GM19351 (cell line): ENCODE measurements around the gene CHRNE.
"Not testable (repeated sequence)": the region's sequence is repeated elsewhere in the genome, so short reads cannot be mapped to it uniquely, and the experiment has no call there.

Experiments used
- ATAC-seq: cut with Tn5 transposase; IDR thresholded peaks from one replicate; pipeline ENCODE4 v1.9.1; 2021; ENCODE audit warnings: mild to moderate bottlenecking, moderate library complexity; ENCODE audit not compliant: unreplicated experiment

The CHRNE gene

DNA sequence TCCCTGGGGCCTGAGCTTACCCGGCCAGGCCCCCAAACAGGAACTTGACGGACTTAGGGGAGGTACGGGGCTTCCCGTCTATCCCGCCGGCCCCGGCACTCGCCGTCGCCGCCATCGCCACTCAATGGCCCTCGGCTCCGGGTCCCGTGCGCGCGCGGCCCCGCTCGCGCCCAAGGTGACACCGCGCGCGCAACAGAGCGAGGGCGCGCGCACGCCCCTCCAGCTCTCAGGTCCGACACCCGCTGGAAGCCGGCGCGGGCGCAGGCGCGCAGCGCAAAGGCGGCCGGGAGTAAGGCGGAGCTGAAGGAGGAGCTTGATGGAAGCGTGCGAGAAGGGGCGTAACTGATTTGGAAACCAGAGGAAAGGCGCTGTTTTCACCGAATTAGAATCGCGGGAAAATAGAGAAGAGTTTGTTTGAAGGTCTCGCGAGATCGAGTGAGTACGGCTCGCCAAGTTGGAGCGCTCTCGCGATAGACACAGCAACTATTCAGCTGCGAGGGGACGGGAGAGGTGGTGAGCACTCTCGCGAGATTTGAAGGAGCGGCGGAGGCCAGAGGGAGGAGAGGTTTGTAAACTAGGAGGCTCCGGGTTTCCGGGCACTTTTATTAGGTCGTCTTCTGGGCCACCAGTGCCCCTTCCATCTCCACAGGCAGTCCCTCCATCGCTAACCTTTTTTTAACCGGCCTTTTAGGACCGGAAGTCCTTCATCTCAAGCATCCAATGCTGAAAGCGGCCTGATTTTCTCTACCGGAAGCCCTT is 37.1 kb upstream of the CHRNE start, which contains the start of the genes RNF167 and SLC25A11:
Gene RNF167 (plus strand): TSS at position 473 of the 759 bp plus-strand sequence. CDS start 642 bp downstream, outside the sequence.
Gene SLC25A11 (minus strand): TSS at position 251 of the 759 bp plus-strand sequence. CDS start 136 bp downstream, at position 115.
- ATAC-seq: peak; percentile 79

DNA sequence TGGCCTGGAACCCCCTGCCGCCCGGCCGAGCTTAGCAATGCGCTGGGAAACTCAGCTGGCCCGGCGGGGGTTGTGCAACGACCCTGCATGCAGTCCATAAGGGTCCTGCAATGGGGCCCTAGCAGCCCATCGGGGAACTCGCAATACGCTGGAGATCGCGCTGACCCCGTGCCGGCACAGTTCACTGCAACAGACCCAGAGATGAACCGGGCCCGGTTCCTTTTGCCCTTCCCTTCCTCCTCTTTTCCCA is 36.6 kb upstream of the CHRNE start:
- ATAC-seq: peak; percentile 2

DNA sequence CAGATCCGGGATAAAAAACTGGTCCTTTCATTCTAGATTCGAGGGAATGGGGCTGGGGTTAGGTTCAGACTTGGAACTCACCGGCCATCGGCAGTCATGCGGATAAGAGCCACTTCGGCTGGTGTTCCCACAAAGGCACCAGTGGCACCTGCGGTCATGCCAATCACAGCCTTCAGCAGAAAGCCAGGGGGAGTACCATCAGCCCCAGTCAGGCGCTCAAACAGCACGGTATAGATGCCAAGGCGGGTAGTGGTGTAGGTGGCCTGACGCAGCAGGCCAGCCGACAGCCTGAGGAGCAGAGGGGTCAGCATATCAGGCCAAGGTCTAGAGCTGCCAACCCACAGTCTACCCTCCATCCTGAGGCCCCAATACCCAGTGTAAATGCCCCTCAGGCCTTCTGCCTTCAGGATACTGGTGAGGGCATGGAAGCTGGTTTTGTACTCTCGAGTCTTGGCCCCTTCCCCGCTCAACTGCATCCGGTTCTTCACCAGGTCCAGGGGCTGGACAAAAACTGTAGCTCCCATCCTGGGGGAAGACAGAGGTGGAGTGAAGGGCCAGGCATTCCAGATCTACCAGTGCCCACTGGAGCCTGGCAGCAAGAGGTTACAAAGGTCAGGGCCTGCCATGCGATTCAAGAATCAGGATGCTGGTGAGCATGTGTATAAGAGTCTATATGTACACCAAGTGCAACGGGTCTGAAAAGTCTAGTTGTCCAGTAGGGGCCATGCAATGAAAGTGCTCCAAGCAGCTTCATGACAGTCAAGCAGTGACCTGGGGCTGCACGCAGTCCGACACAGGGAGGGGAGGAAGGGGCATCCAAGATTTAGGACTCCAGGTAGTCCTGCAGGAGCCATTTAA is 36.0 kb upstream of the CHRNE start:
- ATAC-seq: no peak

DNA sequence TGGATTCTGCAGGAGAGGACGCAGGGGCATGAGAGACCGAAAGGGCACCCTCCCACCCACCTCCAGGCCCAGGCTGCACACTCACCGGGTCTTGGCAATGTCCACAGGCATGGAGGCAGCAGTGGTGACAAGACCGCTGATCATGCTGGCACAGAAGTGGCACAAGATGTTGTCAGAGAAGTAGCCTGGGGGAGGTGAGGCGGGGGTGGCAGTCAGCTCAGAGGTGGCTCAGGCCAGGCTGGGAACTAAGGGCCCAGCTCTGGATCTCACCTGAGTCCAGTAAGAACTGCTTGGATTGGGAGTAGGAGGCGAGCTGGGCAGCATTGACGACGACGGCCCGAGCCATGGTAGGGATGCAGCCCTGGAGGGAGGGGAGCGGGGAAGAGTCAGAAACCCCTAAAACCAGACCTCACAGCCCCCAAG is 35.2 kb upstream of the CHRNE start:
- no peak for ATAC-seq

DNA sequence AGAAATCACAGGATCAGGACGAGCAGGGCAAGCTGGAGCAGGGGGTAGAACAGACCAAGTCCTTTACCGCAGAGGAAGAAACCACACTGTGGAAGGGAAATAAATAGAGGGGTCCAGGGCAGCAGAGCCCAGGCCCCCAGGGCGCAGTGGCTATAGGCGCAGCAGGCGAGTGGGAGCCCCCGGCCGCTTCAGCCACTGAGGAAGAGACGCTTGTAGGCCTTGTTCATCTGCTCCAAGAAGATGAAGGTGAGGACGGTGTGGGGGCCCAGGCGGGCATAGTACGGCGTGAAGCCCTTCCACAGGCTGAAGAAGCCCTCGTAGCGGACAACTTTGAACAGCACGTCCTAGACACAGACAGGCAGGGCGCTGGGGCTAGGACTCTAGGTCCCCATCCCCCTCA is 34.7 kb upstream of the CHRNE start:
- ATAC-seq: no peak

DNA sequence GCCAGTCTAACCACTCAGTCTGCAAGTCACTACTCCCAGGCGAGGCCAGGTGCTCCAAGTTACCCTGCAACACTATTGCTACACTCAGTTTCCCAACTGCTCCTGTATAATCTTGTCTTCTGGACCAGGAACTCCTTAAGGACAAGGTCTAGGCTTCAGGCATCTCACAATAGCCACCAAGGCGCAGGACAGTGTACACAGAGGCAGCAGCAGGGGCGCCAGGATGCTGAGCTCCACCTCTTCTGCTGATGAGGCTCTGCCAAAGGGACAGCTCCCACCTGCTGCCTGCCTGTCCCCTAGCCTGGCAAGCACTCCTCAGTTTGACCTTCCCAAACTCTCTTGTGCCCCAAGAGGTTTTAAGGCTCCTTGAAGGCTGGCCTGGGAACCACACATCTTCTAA is 33.5 kb upstream of the CHRNE start:
- ATAC-seq: no peak

DNA sequence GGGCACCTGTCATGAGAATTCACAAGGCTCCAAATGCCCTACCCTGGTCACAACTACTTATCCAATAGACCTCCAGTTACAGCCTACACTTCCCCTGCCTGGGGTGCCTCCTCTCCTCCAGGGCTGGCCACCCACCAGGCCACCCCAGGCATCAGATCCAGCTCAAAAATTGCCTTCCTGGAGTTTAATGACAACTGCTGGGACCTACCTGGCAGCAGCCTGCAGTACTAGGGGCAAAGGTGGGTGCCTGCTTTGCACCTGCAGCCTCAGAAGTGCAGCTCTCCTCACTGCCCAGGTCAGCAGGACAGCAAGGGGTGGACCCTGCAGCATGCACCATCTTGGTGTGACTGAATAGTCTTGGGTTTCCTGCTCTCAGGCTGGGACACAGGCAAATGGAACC is 32.8 kb upstream of the CHRNE start:
- no peak for ATAC-seq

DNA sequence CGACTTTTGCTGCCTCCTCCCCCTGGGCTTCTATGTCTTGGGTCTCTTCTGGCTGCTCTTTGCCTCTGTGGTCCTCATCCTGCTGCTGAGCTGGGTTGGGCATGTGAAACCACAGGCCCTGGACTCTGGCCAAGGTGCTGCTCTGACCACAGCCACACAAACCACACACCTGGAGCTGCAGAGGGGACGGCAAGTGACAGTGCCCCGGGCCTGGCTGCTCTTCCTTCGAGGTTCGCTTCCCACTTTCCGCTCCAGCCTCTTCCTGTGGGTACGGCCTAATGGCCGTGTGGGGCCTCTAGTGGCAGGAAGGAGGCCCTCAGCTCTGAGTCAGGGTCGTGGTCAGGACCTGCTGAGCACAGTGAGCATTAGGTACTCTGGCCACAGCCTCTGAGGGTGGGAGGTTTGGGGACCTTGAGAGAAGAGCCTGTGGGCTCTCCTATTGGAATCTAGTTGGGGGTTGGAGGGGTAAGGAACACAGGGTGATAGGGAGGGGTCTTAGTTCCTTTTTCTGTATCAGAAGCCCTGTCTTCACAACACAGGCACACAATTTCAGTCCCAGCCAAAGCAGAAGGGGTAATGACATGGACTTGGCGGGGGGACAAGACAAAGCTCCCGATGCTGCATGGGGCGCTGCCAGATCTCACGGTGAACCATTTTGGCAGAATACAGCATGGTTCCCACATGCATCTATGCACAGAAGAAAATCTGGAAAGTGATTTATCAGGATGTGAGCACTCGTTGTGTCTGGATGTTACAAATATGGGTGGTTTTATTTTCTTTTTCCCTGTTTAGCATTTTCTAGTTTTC is 31.5 kb upstream of the CHRNE start:
- ATAC-seq: no peak

DNA sequence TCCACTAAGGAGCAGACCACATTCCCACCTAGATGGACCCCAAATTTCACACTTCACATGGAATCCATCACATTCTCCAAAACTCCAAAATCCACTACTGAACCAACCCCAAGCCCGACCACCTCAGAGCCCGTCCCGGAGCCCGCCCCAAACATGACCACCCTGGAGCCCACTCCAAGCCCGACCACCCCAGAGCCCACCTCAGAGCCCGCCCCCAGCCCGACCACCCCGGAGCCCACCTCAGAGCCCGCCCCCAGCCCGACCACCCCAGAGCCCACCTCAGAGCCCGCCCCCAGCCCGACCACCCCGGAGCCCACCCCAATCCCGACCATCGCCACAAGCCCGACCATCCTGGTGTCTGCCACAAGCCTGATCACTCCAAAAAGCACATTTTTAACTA is 30.7 kb upstream of the CHRNE start:
- no peak for ATAC-seq

GRCh38 chr17:4932756-4933155 is 29.9 kb upstream of the CHRNE start:
- ATAC-seq: no peak

- no peak for ATAC-seq
These were observed 29.1 kb upstream of the CHRNE start, which contains the start of gene GP1BA for GRCh38 chr17:4931963-4932362. TSS of gene GP1BA (plus strand) at chr17:4932277. CDS start at chr17:4932605, 328 bp downstream.

DNA sequence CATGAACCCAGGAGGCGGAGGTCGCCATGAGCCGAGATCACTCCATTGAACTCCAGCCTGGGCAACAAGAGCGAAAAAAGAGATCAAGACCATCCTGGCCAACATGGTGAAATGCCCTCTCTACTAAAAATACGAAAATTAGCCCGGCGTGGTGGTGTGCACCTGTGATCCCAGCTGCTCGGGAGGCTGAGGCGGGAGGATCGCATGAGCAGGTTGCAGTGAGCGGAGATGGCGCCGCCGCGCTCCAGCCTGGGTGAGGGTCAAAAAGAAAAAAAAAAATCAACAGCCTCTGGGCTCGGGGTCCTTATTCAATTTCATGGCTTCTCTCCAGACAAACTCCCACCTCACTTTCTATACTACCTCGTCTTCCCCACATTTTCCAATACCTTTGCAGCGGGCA is 26.0 kb upstream of the CHRNE start:
- ATAC-seq: no peak

DNA sequence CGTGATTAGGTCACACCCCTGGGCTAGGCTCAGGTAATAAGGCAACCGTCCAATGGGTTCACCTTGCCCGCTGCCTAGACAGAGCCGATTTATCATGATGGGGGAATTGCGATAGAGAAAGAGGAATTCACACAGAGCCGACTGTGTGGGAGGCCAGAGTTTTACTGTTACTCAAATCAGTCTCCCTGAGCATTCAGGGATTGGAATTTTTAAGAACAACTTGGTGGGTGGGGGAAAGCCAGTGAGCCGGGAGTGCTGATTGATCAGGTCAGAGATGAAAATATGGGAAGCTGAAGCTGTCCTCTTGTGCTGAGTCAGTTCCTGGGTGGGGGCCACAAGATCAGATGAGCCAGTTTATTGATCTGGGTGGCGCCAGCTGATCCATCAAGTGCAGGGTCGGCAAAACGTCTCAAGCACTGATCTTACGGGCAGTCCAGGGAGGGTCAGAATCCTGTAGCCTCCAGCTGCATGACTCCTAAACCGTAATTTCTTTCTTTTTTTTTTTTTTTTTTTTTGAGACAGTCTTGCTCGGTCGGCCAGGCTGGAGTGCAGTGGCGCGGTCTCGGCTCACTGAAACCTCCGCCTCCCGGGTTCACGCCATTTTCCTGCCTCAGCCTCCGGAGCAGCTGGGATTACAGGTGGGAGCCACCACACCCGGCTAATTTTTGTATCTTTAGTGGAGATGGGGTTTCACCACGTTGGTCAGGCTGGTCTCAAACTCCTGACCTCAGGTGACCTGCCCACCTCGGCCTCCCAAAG is 23.9 kb upstream of the CHRNE start:
- ATAC-seq: not testable (repeated sequence)

DNA sequence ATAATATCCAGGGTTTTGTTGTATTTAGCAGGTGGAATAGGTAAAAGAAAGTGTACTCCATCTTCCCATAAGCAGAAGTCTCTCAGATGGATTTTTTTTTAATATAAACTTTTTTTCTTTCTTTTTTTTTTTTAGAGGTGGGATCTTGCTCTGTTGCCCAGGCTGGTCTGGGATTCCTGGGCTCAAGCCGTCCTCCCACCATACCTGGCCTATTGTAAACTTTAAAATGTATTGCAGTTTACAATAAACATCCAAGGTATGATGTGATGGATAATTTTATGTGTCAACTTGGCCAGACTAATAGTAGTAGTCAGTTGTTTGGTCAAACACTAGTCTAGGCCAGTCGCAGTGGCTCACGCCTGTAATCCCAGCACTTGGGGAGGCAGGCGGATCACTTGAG is 18.4 kb upstream of the CHRNE start:
- no peak for ATAC-seq

DNA sequence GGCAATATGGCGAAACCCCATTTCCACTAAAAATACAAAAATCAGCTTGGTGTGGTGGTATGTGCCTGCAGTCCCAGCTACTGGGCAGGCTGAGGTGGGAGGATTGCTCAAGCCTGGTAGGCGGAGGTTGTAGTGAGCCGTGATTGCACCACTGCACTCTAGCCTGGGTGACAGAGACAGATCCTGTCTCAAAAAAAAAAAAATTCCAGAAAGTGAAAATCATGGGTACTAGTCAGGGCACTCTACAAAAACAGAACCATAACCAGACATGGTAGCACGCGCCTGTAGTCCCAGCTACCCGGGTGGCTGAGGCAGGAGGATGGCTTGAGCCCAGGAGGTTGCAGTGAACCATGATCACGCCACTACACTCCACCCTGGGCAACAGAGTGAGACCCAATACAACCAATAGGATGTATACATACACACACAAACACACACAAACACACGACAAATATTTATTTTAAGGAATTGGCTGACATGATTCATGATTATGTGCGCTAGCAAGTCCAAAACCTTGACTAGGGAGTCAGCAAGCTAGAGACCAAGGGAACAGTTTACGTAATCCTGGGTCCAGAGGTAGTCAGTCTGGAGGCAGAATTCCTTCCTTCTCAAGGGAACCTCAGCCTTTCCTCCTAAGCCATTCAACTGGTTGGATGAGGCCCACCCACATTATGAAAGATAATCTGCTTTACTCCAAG is 17.6 kb upstream of the CHRNE start:
- no peak for ATAC-seq

DNA sequence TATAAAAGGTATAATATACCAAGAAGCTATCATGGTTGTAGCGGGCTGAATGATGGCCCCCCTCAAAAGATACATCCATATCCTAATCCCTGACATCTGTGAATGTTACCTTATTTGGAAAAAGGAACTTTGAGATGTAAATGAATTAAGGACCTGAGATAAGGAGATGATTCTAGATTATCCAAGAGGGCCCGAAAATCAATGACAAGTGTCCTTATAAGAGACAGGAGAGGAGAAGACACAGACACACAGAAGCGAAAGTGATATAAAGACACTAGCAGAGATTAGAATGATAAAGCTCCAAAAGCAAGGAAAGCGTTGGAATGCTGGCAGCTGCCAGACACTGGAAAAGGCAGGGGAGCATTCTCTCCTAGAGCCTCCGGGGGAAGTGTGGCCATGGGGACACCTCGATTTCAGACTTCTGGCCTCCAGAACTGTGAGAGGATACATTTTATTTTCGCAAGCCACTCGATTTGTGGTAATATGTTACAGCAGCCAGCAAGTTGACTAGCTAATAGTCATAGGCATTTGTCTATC is 16.7 kb upstream of the CHRNE start:
- ATAC-seq: no peak

DNA sequence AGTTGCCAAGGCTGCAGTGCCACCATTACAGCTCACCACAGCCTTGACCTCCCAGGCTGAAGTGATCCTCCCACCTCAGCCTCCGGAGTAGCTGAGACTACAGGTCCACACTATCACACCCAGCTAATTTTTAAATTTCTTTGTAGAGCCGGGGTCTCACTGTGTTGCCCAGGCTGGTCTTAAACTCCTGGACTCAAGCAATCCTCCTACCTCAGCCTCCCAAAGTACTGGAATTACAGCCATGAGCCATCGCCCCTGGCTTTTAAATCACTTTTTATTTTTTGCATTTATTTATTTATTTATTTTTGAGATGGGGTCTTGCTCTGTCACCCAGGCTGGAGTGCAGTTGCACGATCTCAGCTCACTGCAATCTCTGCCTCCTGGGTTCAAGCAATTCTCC is 11.7 kb upstream of the CHRNE start:
- ATAC-seq: not testable (repeated sequence)

- no peak for ATAC-seq
These were observed 11.1 kb upstream of the CHRNE start for GRCh38 chr17:4913994-4914393.

DNA sequence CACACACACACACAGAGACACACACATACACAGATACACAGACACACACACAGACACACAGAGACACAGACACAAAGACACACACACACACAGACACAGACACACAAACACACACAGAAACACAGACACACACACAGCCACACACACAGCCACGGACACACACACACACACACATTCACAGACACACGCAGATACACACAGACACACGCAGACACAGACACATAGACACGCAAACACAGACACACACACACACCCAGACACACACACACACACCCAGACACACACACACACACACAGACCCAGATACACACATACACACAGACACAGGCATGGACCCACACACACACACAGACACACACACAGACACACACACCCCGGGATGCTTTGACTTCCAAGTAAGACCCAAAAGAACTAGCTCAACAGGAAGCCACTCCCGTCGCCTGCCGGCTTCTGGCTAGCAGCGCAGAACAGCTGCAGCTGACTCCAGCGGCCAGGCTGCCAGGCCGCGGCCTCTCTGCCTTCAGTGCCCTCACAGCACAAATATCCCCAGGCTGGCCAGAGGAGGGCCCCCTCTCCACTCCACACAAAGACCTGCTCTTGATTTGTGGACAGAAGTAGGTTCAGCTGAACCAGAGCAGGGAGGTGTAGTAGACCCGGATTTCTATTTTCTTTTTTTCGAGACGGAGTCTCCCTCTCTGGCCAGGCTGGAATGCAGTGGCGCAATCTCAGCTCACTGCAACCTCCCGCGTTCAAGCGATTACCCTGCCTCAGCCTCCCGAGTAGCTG is 6.0 kb upstream of the CHRNE start:
- ATAC-seq: no peak
